ENCODE results near the gene STARD7. TPM values are rescaled to one million over a fixed set of nuclear protein-coding genes. Genes with fewer than 3 reads are reported as not detected.

STARD7 gene
- total and polyA plus RNA-seq, 7 donors = 111 to 472 (median 184) TPM

DNA sequence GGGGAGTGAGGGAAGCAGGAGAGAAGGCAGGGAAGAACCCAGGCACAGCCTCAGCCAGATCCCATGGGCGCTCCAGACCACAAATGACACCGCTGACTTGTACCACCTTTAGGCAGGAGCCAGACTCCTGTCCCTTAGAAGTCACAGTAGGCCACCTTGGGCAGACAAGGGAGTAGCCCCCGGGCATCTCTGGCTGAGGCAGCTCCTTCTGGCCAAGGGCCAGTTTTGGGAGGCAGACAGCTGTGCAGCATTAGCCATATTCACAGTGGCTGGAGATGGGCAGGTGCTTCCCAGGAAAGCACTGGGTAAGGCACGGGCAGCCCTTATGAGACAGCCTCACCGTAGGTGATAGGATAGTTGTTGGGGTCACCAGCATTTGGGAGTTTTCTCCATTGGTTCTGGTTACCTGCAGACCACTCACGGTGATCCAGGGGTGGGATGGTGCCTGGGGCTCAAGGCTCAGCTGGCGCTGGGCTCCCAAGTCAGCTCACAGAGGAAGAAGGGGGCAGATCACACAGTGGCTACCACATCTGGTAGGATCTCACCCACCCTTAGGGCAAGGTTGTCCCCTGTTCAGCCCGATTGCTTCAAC lies 72.4 kb downstream of the STARD7 start:
- Histone ChIP-seq H3K27ac (no peak overlapping the region), H3K4me1 (no peaks in the 10 kb centered on the region), H3K4me3 (no peak overlapping the region), H3K36me3 (ENCODE audit: insufficient read depth in 1 of 2, low read depth in 1 of 2) (no peaks in the 10 kb centered on the region), H3K27me3 (ENCODE audit: insufficient read depth in 3 of 3, low read length in 2 of 3) (no peaks in the 10 kb centered on the region), H3K9me3 (no peaks in the 10 kb centered on the region)
- no peak for ATAC-seq
- DNase-seq = peak in 1 of 2 donors; percentile 42
- no peak for TF ChIP-seq CTCF (IDR thresholded peaks at IDR 0.05)
- WGBS, 3 donors = 62 to 70% (median 67%) methylated on average over 8 of the region's 8 CpGs
- intact Hi-C loops (cut with DNase I) = loop anchor here (5.0 kb wide), 1 partner anchor 36 kb away; no protein-coding TSS in a partner anchor

DNA sequence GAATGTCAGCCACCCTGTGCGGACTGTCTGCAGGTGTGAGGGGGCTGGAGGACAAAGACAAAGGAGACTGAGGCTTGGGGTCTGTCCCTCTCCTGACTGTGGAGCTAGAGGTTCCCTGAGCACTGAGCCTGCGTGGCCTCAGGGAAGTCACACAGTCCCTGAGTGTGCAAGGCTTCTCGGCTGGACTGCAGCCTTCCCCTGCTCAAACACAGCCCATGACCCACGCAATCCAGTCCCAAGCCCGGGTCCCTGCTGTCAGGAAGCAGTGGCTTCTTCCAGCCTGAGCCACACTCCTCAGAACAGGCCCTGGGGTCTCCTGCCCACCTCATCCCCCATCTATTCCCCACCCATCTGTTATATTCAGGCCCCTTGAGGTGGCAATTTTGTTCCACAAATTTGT lies 73.0 kb downstream of the STARD7 start:
- Histone ChIP-seq H3K4me3 (no peak overlapping the region), H3K36me3 (ENCODE audit: insufficient read depth in 1 of 2, low read depth in 1 of 2) (no peaks in the 10 kb centered on the region), H3K27ac (no peak overlapping the region), H3K27me3 (ENCODE audit: insufficient read depth in 3 of 3, low read length in 2 of 3) (no peaks in the 10 kb centered on the region), H3K4me1 (no peaks in the 10 kb centered on the region), H3K9me3 (no peaks in the 10 kb centered on the region)
- TF ChIP-seq CTCF (IDR thresholded peaks at IDR 0.05) = no peak
- intact Hi-C loops (cut with DNase I) = loop anchor here (5.0 kb wide), 1 partner anchor 37 kb away; no protein-coding TSS in a partner anchor
- WGBS, 3 donors = 67 to 76% (median 72%) methylated on average over 5 of the region's 5 CpGs
- no peak for ATAC-seq
- no peak for DNase-seq

GRCh38 chr2:96135171-96135570 lies 73.5 kb downstream of the STARD7 start:
- no peak for TF ChIP-seq CTCF (IDR thresholded peaks at IDR 0.05)
- intact Hi-C loops (cut with DNase I) = loop anchor here (5.0 kb wide), 1 partner anchor 37 kb away; no protein-coding TSS in a partner anchor
- Histone ChIP-seq H3K36me3 (ENCODE audit: insufficient read depth in 1 of 2, low read depth in 1 of 2) (no peaks in the 10 kb centered on the region), H3K4me1 (no peaks in the 10 kb centered on the region), H3K27ac (no peak overlapping the region), H3K9me3 (no peaks in the 10 kb centered on the region), H3K4me3 (no peak overlapping the region), H3K27me3 (ENCODE audit: insufficient read depth in 3 of 3, low read length in 2 of 3) (no peaks in the 10 kb centered on the region)
- no peak for ATAC-seq
- WGBS, 3 donors = 85 to 86% (median 85%) methylated on average over 9 of the region's 9 CpGs
- no peak for DNase-seq

Other genes starting within 250 kb of the STARD7 start
- 1 to 10 TPM; 1.1 to 5.0 (median 2.1) TPM for gene ANKRD36C, start 217.0 kb downstream of the STARD7 start, total RNA-seq
- gene ANKRD36C, start 217.0 kb downstream of the STARD7 start, polyA plus RNA-seq = 1 to 10 TPM in 1 of 3 donors, under 1 TPM in 2; 0.16 to 1.0 (median 0.17) TPM
- gene GPAT2, start 173.9 kb downstream of the STARD7 start, total RNA-seq = 1 to 10 TPM; 6.2 to 7.8 (median 6.7) TPM
- 1 to 10 TPM; 3.2 to 6.9 (median 6.1) TPM for gene GPAT2, start 173.9 kb downstream of the STARD7 start, polyA plus RNA-seq
- gene ADRA2B, start 92.3 kb downstream of the STARD7 start, total RNA-seq = 1 to 10 TPM; 1.6 to 5.3 (median 2.8) TPM
- gene ADRA2B, start 92.3 kb downstream of the STARD7 start, polyA plus RNA-seq = 1 to 10 TPM; 1.7 to 2.1 (median 1.9) TPM
- not detected for gene ASTL, start 70.3 kb downstream of the STARD7 start, total RNA-seq
- gene ASTL, start 70.3 kb downstream of the STARD7 start, polyA plus RNA-seq = under 1 TPM in 1 of 3 donors, not detected in 2; 0.03 TPM
- 1 to 10 TPM in 3 of 4 donors, under 1 TPM in 1; 0.64 to 2.4 (median 1.8) TPM for gene DUSP2, start 63.4 kb downstream of the STARD7 start, total RNA-seq
- gene DUSP2, start 63.4 kb downstream of the STARD7 start, polyA plus RNA-seq = 1 to 10 TPM; 3.1 to 5.8 (median 4.1) TPM
- 10 to 100 TPM; 23.1 to 33.0 (median 28.3) TPM for gene TMEM127, start 57.2 kb upstream of the STARD7 start, total RNA-seq
- 10 to 100 TPM; 18.1 to 39.9 (median 21.2) TPM for gene TMEM127, start 57.2 kb upstream of the STARD7 start, polyA plus RNA-seq
- gene CIAO1, start 57.4 kb upstream of the STARD7 start, total RNA-seq = 10 to 100 TPM; 44.0 to 61.0 (median 56.5) TPM
- 10 to 100 TPM; 36.8 to 91.6 (median 80.5) TPM for gene CIAO1, start 57.4 kb upstream of the STARD7 start, polyA plus RNA-seq
- 10 to 100 TPM; 61.1 to 83.1 (median 77.6) TPM for gene SNRNP200, start 96.7 kb upstream of the STARD7 start, total RNA-seq
- gene SNRNP200, start 96.7 kb upstream of the STARD7 start, polyA plus RNA-seq = 10 to 100 TPM; 47.6 to 73.7 (median 69.5) TPM
- 1 to 10 TPM in 2 of 4 donors, under 1 TPM in 2; 0.42 to 1.2 (median 0.92) TPM for gene ITPRIPL1, start 116.5 kb upstream of the STARD7 start, total RNA-seq
- gene ITPRIPL1, start 116.5 kb upstream of the STARD7 start, polyA plus RNA-seq = under 1 TPM; 0.31 to 0.60 (median 0.38) TPM
- under 1 TPM; 0.32 to 0.62 (median 0.51) TPM for gene NCAPH, start 126.9 kb upstream of the STARD7 start, total RNA-seq
- gene NCAPH, start 126.9 kb upstream of the STARD7 start, polyA plus RNA-seq = under 1 TPM; 0.30 to 0.43 (median 0.31) TPM

All from psoas muscle (tissue), 8 donors.